ENCODE measurements around the gene AP2B1. TPM values are rescaled to one million over a fixed set of nuclear protein-coding genes. Genes with fewer than 3 reads are reported as not detected.
A peak's percentile ranks its signal among the peaks of the same experiment; 100 is the strongest.

The AP2B1 gene
- total RNA-seq, 1 experiment from 2014 or later, result 65.0 TPM

DNA sequence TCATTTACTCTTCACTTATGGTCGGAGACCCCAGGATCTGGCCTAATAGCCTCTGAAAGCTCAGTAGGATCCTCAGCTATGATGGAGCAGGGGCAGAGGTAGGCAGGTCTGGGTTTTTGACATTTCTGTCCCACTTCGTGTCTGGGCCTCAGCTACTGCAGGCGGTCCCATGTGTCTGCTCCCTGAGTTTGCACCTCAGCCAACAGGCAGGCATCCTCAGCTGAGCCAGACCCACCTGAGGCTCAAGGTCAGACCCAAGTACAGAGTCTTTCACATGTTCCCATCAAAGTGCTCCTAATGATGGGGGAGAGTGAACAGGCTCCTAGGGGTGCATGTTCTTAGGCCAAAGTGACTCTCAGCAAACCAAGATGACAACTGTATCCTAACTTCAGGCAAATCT lies 141.4 kb downstream of the AP2B1 start:
- DNase-seq (ENCODE audit: low spot score), result no peak

DNA sequence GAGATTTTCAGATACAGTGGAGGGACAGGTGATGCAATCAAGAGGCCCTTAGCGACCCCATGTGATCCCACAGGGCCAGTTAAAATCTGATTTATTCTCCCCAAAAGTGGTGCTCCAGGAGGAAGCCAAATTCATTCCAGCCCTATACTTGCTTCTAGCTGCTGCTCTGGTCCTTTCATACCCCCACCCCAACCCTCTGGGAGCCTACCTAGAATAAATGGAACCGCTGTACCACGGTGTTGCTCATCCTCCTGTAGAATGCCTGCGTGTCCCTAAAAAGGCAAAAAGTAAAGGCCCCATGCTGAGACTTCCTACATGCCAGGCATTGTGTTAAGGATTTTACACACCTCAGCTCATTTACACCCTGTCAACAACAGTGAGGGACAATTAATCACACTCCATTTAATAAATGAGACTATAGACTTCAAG lies 142.3 kb downstream of the AP2B1 start:
- DNase-seq (ENCODE audit: low spot score), result no peak

DNA sequence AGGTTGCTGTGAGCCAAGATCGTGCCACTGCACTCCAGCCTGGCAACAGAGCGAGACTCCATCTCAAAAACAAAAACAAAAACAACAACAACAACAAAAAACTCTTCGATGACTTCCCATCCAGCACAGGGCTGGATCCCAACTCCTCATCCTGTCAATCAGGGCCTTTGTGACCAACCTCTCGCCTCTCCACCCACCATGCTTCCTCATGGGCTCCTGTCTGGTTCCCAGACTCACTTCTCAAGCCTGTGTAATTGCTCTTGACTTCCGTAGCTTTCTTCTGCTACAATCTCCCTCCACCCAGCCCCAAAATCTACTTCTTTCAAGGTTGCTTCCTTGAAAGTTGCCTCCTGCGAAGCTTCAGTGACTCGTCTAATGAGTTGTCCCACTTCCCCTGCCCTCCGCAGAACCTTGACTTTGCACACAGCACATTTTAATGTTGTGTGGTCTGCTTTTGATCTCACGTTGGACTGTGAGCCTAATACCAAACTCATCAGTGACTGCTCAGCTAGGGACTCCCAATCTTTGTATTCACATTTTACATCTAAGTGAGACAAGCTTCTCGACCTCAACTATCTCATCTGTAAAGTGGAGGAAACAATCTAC lies 143.4 kb downstream of the AP2B1 start:
- DNase-seq (ENCODE audit: low spot score), result no peak

DNA sequence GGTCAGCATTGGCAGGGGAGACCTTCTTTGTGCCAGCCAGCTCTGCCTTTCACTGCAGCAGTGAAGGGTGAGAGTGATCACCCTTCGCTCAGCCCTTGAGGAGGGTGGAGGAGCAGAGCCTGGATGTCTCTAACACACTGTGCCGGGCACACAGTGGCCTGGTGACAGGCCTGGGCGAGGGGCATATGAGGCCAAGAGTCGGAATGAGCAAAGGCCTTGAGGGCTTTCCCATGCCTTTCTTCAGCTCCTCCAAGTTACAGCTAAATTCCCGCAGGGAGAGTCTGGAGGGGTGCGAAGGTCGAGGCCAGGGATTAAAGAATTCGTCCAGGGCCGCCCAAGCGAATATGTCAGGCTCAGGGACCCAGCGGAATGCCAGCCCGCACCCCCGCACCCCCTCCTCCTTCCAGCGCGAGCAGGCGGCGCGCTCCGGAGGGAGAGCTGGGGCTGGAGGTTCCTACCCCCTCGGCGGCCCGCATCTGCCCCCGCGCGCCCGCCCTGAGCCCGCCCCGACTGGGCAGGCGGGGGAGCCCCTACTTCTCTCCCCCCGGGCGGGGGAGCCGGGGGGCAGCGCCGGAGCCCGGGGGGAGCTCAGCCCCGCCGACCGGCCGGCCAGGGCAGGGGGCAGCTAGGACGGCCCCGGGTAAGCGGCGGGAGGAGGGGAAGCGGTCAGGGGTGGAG lies 144.3 kb downstream of the AP2B1 start, which contains the start of gene RASL10B:
Gene RASL10B (plus strand): TSS at position 401 of the 678 bp plus-strand sequence. CDS start 3,546 bp downstream, outside the sequence.
- DNase-seq (ENCODE audit: low spot score), result peak; percentile 52

DNA sequence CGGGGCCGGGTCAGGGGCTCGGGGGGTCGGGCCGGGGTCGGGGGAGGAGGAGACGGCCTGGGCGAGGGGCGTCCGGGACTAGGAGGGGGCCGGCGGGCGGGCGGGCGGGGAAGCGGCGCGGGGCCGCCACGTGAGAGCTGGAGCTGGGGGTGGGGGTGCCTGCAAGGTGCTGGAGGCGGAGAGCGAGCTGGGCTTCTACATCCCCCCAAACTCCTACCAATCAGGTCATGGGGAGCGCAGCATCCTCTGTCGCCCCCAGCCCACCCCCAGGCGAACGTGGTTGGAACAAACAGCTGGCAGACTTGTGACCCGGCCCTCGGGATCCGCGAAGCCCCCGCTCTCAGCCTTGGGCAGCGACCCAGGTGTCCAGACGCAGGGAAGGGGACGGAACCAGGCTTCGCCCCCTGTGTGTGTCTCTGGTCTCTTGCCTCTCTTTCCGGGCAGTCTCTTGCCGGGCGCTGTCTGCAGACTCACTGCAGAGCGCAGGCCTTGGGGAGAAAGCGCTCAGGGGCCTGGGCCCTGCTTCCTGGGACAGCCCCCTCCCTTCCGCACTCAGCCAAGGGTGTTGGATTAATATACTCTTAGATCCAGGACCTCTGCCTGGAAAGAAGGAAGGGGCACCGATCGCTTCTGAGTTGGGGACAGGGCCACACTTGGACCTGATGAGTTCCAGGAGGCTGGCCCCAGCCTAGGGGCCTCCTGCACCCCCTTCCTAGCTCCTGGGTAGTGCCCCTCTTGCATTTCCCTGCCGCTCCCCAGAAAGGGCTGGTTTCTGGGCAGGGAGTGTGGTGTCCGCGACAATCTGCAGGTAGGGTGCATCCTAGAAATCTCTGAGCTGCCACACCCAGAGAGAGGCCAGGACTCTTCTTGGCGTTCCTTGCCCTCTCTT lies 145.0 kb downstream of the AP2B1 start:
- no peak for DNase-seq (ENCODE audit: low spot score)

DNA sequence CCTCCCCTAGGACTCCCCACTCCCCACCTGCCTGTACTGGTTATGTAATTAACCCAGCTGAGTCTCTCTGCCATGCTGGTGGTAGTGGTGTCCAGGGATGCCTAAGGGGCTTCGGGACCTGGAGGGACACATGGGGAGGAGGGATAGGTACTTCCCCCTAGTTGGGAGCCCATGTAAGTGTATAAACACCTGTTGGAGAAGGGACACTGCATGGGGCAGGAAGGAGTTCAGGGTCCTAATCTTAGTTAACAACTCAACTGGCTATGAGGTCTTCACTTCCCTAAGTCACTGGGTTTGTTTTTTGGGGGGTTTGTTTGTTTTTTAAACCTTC lies 145.6 kb downstream of the AP2B1 start:
- DNase-seq (ENCODE audit: low spot score), result no peak

DNA sequence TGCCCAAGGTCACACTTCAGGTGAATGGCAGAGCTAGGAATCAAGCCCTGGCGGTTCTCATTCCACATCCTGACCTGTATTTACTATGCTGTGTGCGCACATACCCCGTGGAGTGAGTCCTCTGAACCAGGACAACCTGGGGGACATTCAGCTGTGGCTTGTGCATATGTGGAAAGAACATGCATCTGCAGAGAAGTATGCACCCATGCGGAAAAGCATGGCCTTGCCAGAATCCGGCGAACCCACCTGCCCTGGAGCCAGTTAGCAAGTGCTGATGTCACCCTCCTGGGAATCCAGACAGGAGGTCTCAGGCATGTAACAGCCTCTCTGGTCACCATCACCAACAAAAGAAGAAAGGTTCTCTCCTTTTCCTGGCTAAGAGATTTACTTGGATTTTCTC lies 146.2 kb downstream of the AP2B1 start:
- DNase-seq (ENCODE audit: low spot score), result no peak

DNA sequence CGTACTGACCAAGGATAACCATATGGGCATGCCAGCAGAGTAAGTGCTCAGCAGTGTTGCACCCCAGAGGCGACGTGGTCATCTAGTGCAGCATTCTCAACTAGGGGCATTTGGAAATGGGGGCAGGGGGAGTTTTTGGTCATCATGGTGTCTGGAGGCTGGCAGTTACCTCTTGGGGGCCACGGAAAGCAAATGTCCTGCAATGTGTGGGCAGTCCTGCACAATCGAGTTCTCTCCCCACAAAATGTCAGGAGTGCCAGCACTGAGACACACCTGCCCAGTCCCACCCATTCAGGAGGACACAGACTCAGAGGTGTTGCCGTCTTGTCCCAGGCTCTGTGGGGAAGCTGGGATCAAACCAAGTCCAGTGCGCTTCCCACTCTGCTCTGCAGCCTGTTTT lies 147.3 kb downstream of the AP2B1 start:
- no peak for DNase-seq (ENCODE audit: low spot score)

DNA sequence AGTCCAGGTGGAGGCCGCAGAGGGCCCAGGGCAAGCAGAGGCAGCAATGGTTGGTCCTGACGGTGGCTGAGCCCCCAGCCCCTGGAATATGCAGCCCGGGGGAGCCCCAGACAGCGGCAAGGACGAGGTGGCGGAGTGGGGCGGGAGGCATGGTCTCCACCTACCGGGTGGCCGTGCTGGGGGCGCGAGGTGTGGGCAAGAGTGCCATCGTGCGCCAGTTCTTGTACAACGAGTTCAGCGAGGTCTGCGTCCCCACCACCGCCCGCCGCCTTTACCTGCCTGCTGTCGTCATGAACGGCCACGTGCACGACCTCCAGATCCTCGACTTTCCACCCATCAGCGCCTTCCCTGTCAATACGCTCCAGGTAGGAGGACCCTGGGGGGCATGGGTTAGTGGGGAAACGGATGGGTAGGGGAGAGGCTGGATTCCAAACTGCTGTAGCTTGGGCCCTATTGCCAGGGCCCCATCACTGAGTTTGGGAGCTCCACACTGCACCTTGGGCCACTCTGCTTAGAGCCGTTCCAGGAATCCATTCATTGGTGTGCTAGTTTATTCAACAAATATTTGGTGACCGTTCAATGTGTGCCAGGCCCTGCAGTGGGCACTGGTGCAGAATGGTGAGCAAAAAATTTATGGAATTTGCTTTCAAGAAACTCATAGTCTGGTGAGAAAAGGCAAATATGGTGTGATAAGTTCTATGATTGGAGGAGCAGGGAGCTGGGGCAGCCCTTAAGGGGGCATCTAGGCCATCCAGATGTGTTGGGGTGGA lies 148.1 kb downstream of the AP2B1 start:
- no peak for DNase-seq (ENCODE audit: low spot score)

DNA sequence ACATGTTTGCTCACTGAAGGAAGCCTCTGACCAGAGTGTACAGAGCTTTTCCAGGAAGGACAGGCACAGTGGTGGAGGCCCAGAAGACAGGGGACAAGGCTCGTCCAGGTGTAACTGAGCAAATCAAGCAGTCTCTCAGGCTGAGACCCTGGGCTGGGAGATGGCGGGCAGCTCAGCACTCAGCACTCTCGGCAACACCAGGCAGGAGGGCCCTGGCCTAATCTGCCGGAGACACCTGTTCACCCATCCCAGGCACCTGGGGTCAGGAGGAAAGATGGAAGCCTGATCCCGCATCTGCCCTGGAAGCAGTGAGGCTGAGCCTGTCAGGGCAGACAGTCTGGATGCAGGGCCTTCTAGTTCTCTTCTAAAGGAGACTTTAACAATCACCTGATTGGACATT lies 149.1 kb downstream of the AP2B1 start:
- no peak for DNase-seq (ENCODE audit: low spot score)

DNA sequence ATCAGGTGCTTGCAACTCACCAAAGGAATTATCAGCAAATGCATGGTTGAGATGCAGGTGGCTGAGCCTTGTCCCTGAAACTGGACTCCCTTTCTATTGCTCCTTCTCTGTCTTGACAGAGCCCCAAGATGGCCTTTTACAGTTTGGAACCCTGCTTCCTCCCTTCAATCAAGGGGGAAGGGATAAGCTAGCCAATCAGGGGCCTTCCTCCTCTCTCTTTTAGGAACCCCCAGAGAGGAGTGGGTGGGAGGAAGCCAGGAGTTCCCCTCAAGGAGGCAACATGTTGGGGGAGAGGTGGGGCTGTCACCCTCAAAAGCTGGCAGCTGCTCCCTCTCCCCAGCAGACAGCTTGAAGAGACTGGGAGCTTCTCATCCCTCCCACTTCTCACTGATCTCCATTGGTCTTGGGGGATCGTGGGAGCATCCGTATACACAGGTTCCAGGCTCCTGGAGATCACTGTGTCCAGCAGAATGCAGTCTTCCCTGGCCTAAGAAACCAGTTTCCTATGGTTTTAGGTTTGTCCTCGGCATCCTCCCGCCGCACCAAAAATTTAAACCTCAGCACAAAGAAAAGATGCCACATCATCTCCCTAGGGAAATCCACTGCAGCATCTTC lies 151.5 kb downstream of the AP2B1 start:
- DNase-seq (ENCODE audit: low spot score), result no peak

DNA sequence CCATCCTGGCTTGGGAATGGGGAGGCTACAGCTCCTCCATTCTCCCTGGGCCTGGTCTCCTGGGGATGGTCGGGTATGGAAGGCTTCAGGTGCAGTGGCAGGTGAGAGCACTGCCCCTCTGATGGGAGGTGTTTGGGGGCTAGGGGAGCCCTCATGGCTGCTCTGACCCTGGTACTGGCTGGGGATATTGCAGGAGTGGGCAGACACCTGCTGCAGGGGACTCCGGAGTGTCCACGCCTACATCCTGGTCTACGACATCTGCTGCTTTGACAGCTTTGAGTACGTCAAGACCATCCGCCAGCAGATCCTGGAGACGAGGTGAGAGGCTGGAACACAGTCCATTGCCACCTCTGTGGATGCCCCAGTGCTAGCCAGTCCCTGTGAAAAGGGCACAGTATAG lies 153.1 kb downstream of the AP2B1 start:
- no peak for DNase-seq (ENCODE audit: low spot score)

DNA sequence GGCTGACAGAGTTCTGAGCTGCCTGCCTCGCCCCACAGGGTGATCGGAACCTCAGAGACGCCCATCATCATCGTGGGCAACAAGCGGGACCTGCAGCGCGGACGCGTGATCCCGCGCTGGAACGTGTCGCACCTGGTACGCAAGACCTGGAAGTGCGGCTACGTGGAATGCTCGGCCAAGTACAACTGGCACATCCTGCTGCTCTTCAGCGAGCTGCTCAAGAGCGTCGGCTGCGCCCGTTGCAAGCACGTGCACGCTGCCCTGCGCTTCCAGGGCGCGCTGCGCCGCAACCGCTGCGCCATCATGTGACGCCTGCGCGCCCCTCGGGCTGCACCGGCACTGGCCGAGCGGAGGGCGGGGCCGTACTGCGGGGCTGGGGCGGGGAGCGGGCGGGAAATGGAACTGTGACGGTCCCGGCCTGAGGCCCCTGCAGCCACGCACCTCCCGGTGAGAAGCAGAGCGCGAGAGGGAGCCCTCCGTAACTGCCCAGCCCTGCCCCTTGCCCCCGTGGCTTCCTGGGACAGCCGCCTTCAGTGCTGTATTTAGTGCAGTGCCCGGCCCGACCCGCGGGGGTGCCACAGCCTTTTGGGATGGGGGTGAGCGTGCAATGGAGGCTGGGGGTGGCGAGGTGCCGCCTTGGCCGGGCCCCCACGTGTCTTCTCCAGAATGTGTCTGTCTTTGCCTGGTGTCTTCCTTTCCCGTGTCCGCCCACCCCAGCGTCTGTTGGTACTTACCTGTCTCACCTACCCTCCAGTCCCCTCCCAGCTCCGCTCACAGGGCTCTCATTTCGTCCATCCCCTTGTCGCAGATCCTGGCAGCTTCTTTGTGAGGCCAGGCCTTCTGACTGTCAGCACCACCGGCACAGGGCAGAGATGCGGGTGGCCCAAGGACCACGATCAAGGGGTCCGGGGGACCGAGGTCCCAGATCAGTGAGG lies 154.1 kb downstream of the AP2B1 start:
- no peak for DNase-seq (ENCODE audit: low spot score)

DNA sequence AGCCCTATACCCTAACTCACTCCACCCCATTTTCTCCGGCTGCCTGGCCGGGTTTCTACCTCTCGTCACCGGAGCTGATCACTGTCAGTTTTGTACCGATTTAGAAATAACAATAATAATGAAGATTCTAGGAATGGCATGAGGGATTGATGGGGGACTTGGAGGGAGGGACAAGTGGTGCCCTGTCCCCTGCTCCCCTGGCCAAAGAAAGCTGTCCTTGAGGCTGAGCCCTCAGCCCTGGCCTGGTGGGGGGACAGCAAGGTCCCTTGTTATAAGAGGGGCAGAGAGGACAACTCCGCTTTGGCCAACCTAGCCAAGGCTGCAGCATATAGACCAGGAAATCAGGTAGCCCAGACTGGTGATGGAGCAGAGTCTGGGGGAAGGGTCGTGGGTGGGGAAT lies 155.4 kb downstream of the AP2B1 start:
- no peak for DNase-seq (ENCODE audit: low spot score)

DNA sequence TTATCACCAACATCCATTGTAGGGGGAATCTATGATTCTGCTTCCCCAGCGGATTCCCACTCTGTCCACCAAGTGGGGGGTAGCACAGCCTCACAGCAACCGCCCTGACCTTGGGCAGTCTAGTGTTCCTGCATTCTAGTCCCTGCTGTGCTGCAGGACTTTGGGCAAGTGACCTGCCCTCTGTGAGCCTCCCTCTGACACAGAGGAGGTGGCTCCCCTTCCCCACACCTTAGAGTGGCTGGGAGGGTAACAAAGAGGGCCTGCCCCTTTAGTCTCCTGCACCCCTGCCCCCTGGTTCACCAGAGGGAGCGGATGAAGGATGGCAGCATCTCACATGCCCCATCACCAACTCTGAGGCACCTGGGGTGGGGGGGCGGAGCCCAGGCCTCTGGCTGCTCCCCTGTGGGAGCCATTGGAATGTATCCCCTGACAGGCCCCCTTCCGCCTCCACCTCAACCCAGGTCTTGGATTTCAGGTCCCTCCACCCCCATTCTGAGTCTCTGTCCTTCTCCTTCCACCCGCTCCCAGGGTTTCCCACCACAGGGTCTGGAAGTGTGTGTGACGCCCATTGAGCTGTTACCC lies 155.9 kb downstream of the AP2B1 start:
- no peak for DNase-seq (ENCODE audit: low spot score)

DNA sequence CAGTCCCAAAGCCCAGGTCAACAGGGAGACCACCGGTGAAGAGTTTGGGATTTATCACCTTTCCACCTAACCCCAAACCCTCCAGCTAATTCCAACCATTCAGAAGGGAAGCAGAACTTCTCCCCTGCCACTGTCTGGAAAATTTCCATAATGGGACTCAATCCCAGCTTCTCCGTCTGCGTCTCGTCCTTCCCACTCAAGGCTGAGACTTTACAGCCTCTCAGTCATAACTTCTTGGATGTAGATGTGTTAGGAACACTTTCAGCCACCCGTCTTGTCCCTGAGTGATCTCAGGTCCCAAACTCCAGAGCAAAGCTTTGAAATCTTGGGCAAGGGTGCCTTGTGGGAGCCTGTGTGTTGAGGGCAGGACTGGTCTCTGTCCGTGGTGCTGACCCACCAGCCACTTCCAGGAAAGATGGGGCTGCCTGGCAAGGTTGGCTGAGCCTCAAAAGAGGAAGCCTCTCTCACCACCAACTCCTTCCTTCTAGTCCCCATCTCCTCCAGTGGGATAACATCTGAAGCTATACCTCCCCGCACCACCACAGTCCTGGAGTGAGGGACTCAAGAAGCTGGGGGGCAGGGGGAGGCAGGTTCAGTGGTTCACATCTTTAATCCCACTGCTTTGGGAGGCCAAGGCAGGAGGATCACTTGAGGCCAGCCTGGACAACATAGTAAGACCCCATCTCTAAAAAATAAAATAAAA lies 156.7 kb downstream of the AP2B1 start:
- DNase-seq (ENCODE audit: low spot score), result peak; percentile 54

DNA sequence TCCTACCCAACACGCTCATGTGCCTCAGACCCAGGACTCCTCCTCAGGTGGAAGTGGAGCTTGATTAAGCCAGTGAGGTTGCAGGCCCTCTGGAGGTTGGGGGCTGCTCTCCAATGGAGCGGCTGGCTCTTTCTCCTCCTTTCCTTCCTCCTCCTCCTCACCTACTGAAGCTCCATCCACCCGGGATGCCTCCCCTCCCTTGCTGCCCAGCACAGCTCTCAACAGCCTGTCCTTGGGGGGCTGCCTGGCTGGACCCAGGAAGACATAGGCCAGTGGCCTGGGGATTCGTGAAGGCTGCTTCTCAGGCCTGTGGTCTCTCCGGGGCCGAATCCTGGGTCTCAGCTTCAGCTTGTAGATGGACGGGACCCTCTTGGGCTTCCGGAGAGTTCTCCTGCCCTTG lies 157.7 kb downstream of the AP2B1 start:
- no peak for DNase-seq (ENCODE audit: low spot score)

DNA sequence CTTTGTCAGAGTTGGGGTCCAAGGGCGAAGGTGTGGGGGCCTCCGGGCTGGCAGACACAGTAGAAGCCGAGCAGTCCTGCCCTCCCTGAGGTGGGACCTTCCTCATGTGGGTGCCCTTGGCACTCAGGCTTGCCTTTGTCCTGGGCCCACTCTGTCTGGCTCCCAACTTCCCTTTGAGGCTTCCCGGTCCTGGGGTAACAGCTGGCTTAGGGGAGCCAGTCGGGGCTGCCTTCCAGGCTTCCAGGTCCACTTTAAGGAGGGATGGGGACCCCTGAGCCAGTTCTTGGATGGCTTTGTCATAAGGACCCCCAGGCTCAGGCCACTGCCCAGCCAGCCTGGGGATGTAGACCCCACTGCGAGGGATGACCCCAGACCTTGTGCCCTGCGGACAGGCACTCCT lies 158.1 kb downstream of the AP2B1 start:
- no peak for DNase-seq (ENCODE audit: low spot score)

DNA sequence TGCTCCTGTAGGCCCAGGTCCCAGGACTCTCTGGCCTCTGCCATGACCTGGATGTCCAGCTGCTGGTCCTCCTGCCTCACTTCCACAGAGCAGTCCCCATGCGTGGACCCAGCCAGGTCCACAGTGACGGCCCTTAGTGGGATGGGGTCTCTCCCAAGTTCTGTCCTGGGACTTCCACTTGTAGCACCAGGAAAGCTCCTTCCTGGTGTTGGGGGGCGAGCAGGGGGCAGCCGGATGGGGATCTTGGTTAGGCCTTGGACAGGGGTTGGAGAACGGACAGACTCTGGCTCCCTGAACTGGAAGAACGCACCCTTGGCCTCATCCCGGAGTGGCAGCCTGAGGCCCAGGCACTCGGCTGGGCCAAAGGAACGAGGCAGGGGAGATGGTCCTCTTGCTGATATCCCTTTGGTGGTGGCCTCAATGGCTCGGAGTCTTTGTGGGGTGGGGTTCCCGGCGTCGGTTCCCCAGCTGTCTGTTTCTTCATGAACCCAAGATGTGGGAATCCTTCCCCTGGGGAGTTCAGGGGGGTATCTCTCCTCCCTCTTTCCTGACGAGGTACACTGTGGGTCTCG lies 158.7 kb downstream of the AP2B1 start:
- DNase-seq (ENCODE audit: low spot score), result no peak

Measured in HT-29 (cell line).